22Rv1 (cell line): Measurements from ENCODE around the gene HCN2.

ENCODE experiments used
- CTCF ChIP-seq: fragments of 450-650 bp; IDR thresholded peaks from 2 replicates; pipeline ENCODE4 v1.5.1; 2017; ENCODE audit warnings: mild to moderate bottlenecking
- ZFX ChIP-seq: fragments of 450-650 bp; IDR thresholded peaks from 2 replicates; pipeline ENCODE4 v1.6.1; 2017; ENCODE audit warnings: antibody characterized with exemption, borderline replicate concordance

GRCh38 chr19:567296-567900 lies 22.3 kb upstream of the HCN2 start:
- TF ChIP-seq CTCF: no peak
- no peak for TF ChIP-seq ZFX
